ENCODE results near the gene PRKCB.

PRKCB gene

GRCh38 chr16:23945243-23945642 is 109.5 kb downstream of the PRKCB start:
- DNase-seq, result no peak

- DNase-seq, result no peak
Observed at GRCh38 chr16:23947838-23948237, 112.1 kb downstream of the PRKCB start.

- DNase-seq, result no peak
Observed at GRCh38 chr16:23948949-23949411, 113.2 kb downstream of the PRKCB start.

GRCh38 chr16:23949630-23950290 is 114.0 kb downstream of the PRKCB start:
- DNase-seq, result peak in 1 of 2 donors; percentile 50

- DNase-seq, result no peak
Observed at GRCh38 chr16:23950291-23950894, 114.6 kb downstream of the PRKCB start.

- DNase-seq, result no peak
Observed at GRCh38 chr16:23950898-23951297, 115.1 kb downstream of the PRKCB start.

GRCh38 chr16:23952128-23952970 is 116.6 kb downstream of the PRKCB start:
- DNase-seq, result peak; percentile 16 to 93

GRCh38 chr16:23952971-23953300 is 117.2 kb downstream of the PRKCB start:
- DNase-seq, result no peak

- DNase-seq, result no peak
Observed at GRCh38 chr16:23953476-23953875, 117.7 kb downstream of the PRKCB start.

- DNase-seq, result no peak
Observed at GRCh38 chr16:23955088-23955487, 119.3 kb downstream of the PRKCB start.

- DNase-seq, result no peak
Observed at GRCh38 chr16:23957287-23957686, 121.5 kb downstream of the PRKCB start.

- DNase-seq, result no peak
Observed at GRCh38 chr16:23959072-23959751, 123.4 kb downstream of the PRKCB start.

- DNase-seq, result no peak
Observed at GRCh38 chr16:23959752-23960072, 123.9 kb downstream of the PRKCB start.

GRCh38 chr16:23960081-23960885 is 124.5 kb downstream of the PRKCB start:
- DNase-seq, result no peak

GRCh38 chr16:23962001-23962400 is 126.2 kb downstream of the PRKCB start:
- DNase-seq, result no peak

GRCh38 chr16:23964136-23964535 is 128.4 kb downstream of the PRKCB start:
- DNase-seq, result no peak

GRCh38 chr16:23965137-23965733 is 129.5 kb downstream of the PRKCB start:
- no peak for DNase-seq

- peak in 1 of 2 donors; percentile 57 for DNase-seq
Observed at GRCh38 chr16:23966597-23967394, 131.0 kb downstream of the PRKCB start.

GRCh38 chr16:23967775-23968174 is 132.0 kb downstream of the PRKCB start:
- DNase-seq, result no peak

- DNase-seq, result no peak
Observed at GRCh38 chr16:23968176-23968575, 132.4 kb downstream of the PRKCB start.
